Hypothalamus (tissue), 51 donors: ENCODE measurements around the gene LAMA1.

Experiments used
- DNase-seq, 51 donors: peaks; one replicate each; lab custom pipeline; 2025; lab: John Stamatoyannopoulos, UW

The LAMA1 gene

GRCh38 chr18:7062811-7063210 lies 54.8 kb downstream of the LAMA1 start:
- DNase-seq: no peak

- DNase-seq: no peak
Measured at GRCh38 chr18:7062236-7062635, 55.4 kb downstream of the LAMA1 start.

GRCh38 chr18:7059276-7059675 lies 58.3 kb downstream of the LAMA1 start:
- DNase-seq: no peak

- no peak for DNase-seq
Measured at GRCh38 chr18:7056026-7056425, 61.6 kb downstream of the LAMA1 start.

GRCh38 chr18:7049951-7050350 lies 67.6 kb downstream of the LAMA1 start:
- no peak for DNase-seq

- no peak for DNase-seq
Measured at GRCh38 chr18:7048081-7048480, 69.5 kb downstream of the LAMA1 start.

- no peak for DNase-seq
Measured at GRCh38 chr18:7047336-7047735, 70.3 kb downstream of the LAMA1 start.

GRCh38 chr18:7038330-7038851 lies 79.2 kb downstream of the LAMA1 start:
- peak in 25 of 51 donors; percentile 1 to 42 (median 22) for DNase-seq

GRCh38 chr18:7037470-7037869 lies 80.1 kb downstream of the LAMA1 start:
- DNase-seq: no peak

GRCh38 chr18:7035807-7036206 lies 81.8 kb downstream of the LAMA1 start:
- no peak for DNase-seq

- no peak for DNase-seq
Measured at GRCh38 chr18:7034924-7035323, 82.7 kb downstream of the LAMA1 start.

GRCh38 chr18:7032537-7032936 lies 85.1 kb downstream of the LAMA1 start:
- no peak for DNase-seq

- DNase-seq: no peak
Measured at GRCh38 chr18:7028625-7029024, 89.0 kb downstream of the LAMA1 start.

- DNase-seq: no peak
Measured at GRCh38 chr18:7025194-7025593, 92.4 kb downstream of the LAMA1 start.

GRCh38 chr18:7023581-7023980 lies 94.0 kb downstream of the LAMA1 start:
- no peak for DNase-seq

GRCh38 chr18:7023063-7023580 lies 94.5 kb downstream of the LAMA1 start:
- peak in 3 of 51 donors; percentile 6 to 9 (median 6) for DNase-seq

- peak in 1 of 51 donors; percentile 13 for DNase-seq
Measured at GRCh38 chr18:7021994-7022840, 95.4 kb downstream of the LAMA1 start.

GRCh38 chr18:7020995-7021777 lies 96.4 kb downstream of the LAMA1 start:
- DNase-seq: no peak

- DNase-seq: no peak
Measured at GRCh38 chr18:7017013-7017412, 100.6 kb downstream of the LAMA1 start.

GRCh38 chr18:7011142-7011541 lies 106.5 kb downstream of the LAMA1 start:
- no peak for DNase-seq

GRCh38 chr18:7004009-7004408 lies 113.6 kb downstream of the LAMA1 start:
- DNase-seq: peak in 1 of 51 donors; percentile 6
